Nasal cavity respiratory epithelium epithelial cell of viscerocranial mucosa (primary cell): Measurements from ENCODE around the gene NODAL. TPM values are rescaled to one million over a fixed set of nuclear protein-coding genes. Genes with fewer than 3 reads are reported as not detected.

Experiments
- total RNA-seq: library from RNA; depleted of rRNA; stranded (reverse); fragments of >200 nt; gene quantifications from 2 replicates; pipeline ENCODE4 v1.2.3, GENCODE V29; 2014

The NODAL gene
- total RNA-seq = 0.07 TPM in 1 of 2 replicates, not detected in the other

GRCh38 chr10:70441161-70441894 is at the start of gene NODAL:
TSS of gene NODAL (minus strand) at chr10:70441681. CDS start at chr10:70441667, 14 bp downstream.

GRCh38 chr10:70478191-70479164 is 37.0 kb upstream of the NODAL start, which contains the start of gene PALD1:
TSS of gene PALD1 (plus strand) at chr10:70478767. CDS start at chr10:70525952, 47,185 bp downstream.

GRCh38 chr10:70404036-70404786 is 37.3 kb downstream of the NODAL start, which contains the start of gene EIF4EBP2:
TSS of gene EIF4EBP2 (plus strand) at chr10:70404145. CDS start at chr10:70404402, 257 bp downstream.

Other genes with a start within 250 kb of the NODAL start
- gene PPA1, start 208.3 kb downstream of the NODAL start, total RNA-seq = 256 and 314 TPM in 2 replicates
- not detected in 2 replicates for gene NPFFR1, start 157.7 kb downstream of the NODAL start, total RNA-seq
- 1.7 and 10.4 TPM in 2 replicates for gene LRRC20, start 59.1 kb downstream of the NODAL start, total RNA-seq
- 9.2 and 34.2 TPM in 2 replicates for gene EIF4EBP2, start 37.5 kb downstream of the NODAL start, total RNA-seq
- gene PALD1, start 37.1 kb upstream of the NODAL start, total RNA-seq = 0.28 and 0.34 TPM in 2 replicates
- gene PRF1, start 161.1 kb upstream of the NODAL start, total RNA-seq = not detected in 2 replicates
- 0.14 and 0.68 TPM in 2 replicates for gene ADAMTS14, start 230.8 kb upstream of the NODAL start, total RNA-seq